Fibroblast of gingiva (primary cell): ENCODE measurements around the gene CAVIN2.
"Not testable (repeated sequence)": the region's sequence is repeated elsewhere in the genome, so short reads cannot be mapped to it uniquely, and the experiment has no call there.

Source experiments
- DNase-seq: peaks from one replicate; pipeline ENCODE4 v3.0.0-alpha.2; 2011; ENCODE audit warnings: low read depth

The CAVIN2 gene

GRCh38 chr2:191799526-191799925, 47.4 kb downstream of the CAVIN2 start:
- no peak for DNase-seq

- no peak for DNase-seq
Measured at GRCh38 chr2:191797942-191798876, 48.7 kb downstream of the CAVIN2 start.

- DNase-seq, result no peak
Measured at GRCh38 chr2:191797500-191797899, 49.4 kb downstream of the CAVIN2 start.

GRCh38 chr2:191795715-191796114, 51.2 kb downstream of the CAVIN2 start:
- DNase-seq, result no peak

- no peak for DNase-seq
Measured at GRCh38 chr2:191791953-191792560, 54.8 kb downstream of the CAVIN2 start.

GRCh38 chr2:191790737-191791136, 56.2 kb downstream of the CAVIN2 start:
- DNase-seq, result peak; percentile 56

GRCh38 chr2:191789796-191790195, 57.1 kb downstream of the CAVIN2 start:
- DNase-seq, result no peak

GRCh38 chr2:191786694-191787093, 60.2 kb downstream of the CAVIN2 start:
- DNase-seq, result no peak

- not testable (repeated sequence) for DNase-seq
Measured at GRCh38 chr2:191785651-191786050, 61.2 kb downstream of the CAVIN2 start.
